Astrocyte of the hippocampus (primary cell): ENCODE results near the gene SPACDR.
A peak's percentile ranks its signal among the peaks of the same experiment; 100 is the strongest.
"Not testable (repeated sequence)": the region's sequence is repeated elsewhere in the genome, so short reads cannot be mapped to it uniquely, and the experiment has no call there.

Source experiments
- DNase-seq: peaks from one replicate; pipeline ENCODE4 v3.0.0; 2011; ENCODE audit warnings: low read depth, low spot score

SPACDR gene, protein sequence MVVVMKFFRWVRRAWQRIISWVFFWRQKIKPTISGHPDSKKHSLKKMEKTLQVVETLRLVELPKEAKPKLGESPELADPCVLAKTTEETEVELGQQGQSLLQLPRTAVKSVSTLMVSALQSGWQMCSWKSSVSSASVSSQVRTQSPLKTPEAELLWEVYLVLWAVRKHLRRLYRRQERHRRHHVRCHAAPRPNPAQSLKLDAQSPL

DNA sequence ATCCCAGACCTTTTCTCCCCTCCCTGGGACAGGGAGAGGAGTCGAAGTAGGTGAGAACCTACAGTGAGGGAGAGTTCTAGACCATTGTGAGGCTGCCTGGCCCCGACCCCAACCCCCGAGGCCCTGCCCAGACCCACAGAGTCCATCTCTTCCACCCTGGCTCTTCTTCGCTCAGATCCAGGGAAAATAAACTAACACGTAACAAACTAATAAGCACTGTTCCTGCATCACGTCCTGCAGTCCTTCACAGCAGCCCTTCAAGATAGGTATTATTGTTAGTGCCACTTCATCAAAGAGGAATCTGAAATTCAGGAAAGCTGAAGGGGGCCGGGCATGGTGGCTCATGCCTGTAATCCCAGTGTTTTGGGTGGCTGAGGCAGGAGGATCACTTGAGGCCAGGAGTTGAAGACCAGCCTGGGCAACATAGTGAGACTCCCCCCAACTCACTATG lies at the start of gene SPACDR:
SPACDR (minus strand) TSS at position 51 of the 451 bp plus-strand sequence. CDS start 235 bp downstream, outside the sequence.
- DNase-seq, result no peak

DNA sequence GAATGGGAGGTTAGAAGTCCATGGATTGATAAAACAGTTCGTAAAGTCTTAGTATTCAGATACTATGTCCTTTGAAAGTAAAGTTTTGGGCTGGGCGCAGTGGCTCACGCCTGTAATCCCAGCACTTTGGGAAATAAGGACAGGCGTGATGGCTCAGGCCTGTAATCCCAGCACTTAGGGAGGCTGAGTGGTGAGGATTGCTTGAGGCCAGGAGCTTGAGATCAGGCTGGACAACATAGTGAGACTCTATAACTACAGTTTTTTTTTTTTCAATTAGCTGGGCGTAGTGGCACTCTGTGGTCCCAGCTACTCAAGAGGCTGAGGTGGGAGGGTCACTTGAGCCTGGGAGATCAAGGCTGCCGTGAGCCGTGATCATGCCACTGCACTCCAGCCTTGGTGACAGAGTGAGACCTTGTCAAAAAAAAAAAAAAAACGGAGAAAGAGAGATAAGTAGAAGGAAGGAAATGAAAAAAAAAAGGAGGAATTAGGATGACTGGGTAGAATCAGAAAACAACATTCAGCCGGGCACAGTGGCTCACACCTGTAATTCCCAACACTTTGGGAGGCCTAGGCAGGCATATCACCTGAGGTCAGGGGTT lies 49.3 kb upstream of the SPACDR start:
- no peak for DNase-seq

DNA sequence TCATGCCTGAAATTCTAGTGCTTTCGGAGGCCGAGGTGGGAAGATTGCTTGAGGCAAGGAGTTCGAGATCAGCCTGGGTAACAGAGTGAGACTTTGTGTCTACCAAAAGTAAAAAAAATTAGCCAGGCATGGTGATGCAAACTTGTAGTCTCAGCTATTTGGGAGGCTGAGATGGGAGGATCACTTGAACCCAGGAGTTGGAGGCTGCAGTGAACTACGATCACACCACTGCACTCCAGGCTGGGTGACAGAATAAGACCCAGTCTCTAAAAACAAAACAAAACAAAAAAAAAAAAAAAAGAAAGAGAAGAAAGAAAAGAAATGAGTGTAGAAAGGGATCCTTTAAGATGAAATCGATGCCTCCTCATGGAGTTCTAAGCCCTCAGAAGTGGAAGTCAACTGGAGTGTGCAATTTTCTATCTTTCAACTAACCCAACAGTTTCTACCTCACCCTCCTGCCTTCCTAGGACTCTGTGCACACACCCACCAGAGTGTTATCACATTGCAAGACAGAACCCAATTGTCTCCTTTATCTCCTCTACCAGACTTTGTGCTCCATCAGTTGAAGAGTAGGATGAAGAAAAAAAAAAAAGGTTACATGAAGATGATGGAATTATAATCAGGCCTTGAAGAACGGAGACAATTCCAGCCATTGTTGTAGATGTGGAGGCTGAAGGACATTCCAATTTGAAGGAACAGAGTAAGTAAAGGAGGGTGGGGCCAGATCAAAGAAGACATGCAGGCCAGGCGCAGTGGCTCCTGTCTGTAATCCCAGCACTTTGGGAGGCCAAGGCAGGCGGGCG lies 46.6 kb upstream of the SPACDR start:
- no peak for DNase-seq

DNA sequence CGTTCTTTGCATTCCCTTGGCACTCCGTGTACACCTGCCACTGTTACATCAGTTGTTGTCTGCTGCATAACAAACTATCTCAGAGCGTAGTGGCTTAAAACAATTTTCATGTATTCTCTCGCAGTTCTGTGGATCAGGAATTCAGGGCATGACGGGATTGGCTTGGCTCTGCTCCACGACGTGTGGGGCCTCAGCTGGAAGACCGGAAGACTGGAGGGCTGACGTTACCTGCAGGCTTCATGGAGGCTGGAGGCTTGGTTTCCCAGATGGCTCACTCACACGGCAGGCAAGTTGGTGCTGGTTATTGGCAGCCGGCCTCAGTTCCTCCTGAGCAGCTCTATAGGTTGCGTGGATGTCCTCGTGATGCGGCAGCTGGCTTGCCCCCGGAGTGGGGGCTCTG lies 45.2 kb upstream of the SPACDR start:
- peak; percentile 83 for DNase-seq

DNA sequence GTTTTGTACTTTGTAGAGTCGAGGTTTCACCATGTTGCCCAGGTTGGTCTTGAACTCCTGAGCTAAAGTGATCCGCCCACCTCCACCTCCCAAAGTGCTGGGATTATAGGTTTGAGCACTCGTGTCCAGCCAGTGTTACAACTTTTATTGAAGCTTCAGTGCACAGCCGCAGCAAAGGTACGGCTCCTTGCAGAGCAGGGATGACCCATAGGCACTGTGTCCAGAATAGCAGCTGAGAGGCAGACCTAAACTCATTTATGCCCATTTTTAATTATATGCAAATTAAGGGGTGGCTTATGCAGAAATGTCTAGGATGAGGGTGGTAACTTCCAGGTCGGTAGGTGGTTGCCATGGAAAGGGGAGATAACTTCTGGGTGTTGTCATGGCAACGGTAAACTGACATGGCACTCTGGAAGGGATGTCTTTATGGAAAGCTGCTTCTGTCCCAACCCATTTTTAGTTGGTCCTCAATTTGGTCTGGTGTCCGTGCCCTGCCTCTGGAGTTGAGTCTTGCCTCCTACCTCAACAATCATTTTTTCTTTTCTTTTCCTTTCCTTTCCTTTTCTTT lies 42.4 kb upstream of the SPACDR start:
- DNase-seq, result no peak

DNA sequence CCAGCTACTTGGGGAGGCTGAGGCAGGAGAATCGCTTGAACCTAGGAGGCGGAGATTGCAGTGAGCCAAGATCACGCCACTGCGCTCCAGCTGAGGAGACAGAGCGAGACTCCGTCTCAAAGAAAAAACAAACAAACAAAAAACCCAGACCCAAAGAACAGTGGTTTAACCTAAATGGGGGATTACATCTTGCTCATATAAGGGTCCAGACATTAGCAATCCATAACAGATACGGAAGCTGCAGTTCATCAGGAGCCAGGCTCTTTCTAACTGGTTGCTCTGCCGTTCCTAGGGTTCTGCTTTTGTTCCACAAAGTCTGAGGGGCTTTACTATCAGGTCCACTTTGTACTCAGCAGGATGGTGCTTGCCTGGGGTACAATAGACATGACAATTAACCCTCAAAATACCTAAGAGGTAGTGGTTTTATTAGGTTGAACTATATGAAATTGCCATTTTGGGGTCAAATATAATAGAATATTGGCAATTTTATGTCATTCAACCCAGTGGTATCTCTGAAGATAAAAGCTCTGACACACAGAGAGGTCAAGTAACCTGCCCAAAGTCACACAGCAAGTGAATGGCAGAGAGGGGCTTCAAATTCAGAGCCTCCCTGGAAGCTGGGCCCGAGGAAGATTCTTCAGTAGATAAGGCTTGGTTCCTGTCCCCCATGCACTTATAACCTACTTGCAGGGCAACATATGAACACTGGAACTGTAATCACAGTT lies 41.0 kb upstream of the SPACDR start:
- DNase-seq, result no peak

DNA sequence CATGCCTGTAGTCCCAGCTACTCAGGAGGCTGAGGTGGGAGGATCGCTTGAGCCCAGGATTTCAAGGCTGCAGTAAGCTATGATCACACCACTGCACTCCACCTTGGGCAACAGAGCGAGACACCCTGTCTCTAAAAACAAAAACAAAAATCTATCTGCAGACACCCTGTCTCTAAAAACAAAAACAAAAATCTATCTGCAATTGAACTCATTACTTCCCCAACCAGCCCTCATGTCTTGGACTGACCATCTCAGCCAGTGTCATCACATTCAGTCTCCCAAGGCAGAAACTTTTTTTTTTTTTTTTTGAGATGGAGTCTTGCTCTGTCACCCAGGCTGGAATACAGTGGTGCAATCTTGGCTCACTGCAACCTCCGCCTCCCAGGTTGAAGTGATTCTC lies 40.0 kb upstream of the SPACDR start:
- DNase-seq, result not testable (repeated sequence)

DNA sequence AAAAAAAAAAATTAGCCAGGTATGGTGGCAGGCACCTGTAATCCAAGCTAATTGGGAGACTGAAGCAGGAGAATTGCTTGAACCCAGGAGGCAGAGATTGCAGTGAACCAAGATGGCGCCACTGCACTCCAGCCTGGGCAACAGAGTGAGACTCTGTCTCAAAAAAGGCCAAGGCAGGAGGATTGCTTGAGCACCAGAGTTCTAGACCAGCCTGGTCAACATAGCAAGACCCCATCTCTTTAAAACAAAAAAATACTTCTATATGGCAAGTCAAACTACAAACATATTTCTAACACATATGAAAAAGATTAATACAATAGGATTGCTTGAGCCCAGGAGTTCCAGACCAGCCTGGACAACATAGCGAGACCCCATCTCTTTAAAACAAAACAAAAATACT lies 36.7 kb upstream of the SPACDR start:
- not testable (repeated sequence) for DNase-seq

DNA sequence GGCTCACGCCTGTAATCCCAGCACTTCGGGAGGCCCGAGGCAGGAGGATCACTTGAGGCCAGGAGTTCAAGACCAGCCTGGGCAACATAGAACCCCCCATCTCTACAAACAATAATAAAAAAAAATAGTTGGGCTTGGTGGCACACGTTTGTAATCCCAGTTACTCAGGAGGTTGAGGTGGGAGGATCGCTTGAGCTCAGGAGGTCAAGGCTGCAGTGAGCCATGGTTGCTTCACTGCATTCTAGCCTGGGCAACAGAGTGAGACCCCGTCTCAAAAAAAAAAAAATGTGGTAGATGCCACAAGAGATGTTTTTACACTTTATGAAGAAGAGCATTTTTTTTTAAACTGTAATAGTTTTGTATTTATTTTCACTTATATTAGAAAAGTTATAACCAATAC lies 32.4 kb upstream of the SPACDR start:
- DNase-seq, result no peak

DNA sequence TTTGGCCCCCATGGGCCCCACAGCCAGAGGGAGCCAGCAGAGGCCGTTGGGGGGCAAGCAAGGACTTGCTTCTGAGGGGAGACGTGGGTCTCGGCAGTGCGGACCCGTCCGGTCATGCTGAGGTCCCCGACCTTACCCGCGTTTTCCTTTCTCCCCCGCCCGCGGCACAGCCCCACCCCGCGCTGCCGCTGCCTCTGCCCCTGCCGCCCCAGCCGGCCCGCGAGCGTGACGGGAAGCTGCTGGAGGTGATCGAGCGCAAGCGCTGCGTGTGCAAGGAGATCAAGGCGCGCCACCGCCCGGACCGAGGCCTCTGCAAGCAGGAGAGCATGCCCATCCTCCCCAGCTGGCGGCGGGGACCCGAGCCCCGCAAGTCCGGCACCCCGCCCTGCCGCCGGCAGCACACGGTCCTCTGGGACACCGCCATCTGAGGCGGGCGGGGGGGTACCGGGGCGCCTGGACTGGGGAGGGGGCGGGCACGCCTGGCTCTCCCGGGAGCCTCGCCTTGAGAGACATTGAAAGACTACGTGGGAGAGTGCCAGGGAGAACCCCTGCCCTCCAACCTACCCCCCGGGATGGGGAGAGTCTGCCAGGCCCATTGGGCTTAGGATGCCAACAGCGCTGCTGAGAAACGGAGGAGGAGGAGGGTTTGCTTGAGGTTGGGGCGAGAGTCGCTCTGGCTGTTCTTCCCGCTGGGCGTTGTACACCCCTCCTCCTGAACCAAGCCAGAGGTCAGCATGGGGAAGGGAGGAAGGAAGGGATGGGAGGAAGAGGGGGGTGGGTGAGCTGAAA lies 29.6 kb upstream of the SPACDR start:
- peak; percentile 56 for DNase-seq

DNA sequence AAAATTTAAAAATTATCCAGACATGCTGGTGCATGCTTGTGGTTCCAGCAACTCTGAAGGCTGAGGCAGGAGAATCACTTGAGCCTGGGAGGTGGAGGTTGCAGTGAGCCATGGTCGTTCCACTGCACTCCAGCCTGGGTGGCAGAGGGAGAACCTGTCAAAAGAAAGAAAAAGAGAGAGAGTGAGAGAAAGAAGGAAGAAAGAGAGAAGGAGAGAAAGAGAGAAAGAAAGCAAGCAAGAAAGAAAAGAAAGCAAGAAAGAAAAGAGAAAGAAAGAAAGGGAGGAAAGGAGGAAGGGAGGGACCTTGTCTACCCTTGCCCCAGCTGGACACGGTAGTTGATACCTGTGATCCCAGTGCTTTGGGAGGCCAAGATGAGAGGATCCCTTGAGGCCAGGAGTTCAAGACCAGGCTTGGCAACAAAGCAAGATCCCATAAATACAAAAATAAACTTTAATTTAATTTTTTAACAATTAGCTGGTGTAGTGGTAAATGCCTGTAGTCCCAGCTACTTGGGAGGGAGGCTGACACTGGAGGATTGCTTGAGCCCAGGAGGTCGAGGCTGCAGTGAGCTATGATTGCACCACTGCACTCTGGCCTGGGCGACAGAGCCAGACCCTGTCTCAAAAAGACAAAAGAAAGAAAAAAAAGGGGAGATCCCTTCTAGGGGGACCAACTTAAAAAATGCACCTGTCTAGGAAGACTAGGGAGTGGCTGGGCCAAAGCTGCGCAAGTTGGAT lies 28.8 kb upstream of the SPACDR start:
- no peak for DNase-seq

DNA sequence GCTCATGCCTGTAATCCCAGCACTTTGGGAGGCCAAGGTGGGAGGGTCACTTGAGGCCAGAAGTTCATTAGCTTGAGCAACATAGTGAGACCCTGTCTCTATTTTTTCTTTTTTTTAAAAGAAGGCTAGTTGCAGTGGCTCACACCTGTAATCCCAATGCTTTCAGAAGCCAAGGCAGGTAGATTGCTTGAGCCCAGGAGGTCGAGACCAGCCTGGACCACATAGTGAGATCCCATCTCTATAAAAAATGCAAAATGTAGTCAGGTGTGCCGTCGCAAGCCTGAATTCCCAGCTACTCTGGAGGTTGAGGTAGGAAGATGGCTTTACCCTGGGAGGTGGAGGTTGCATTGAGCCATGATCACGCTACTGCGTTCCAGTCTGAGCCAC lies 27.1 kb upstream of the SPACDR start:
- DNase-seq, result no peak

DNA sequence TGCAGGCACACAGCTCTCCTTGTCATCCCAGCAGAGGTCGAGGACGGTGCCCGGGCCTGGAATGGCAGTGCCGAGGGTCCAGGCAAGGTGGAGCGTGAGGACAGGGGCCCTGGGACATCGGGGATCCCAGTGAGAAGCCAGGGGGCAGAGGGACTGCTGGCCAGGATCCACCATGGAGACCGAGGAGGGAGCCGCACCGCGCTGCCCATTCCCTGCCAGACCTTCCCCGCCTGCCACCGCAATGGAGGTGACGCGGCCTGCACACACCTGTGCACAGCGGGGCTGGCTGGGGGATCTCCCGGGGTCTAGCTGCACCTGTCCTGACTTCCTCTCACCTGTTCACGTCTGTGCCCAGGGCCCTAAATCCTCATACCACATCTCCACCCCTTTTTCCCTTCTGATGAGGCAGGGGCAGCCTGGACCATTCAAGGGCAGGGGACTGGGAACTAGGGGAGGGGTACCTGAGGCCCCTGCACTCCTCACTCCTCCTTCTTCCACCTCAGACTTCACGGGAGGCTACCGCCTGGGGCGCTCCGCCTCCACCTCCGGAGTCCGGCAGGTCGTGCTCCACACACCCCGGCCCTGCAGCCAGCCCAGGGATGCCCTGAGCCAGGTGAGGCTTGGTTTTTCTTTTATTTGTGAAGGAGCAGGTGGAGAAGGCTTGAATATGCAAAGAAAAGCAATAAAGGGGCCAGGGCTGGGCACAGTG lies 26.6 kb upstream of the SPACDR start:
- no peak for DNase-seq

DNA sequence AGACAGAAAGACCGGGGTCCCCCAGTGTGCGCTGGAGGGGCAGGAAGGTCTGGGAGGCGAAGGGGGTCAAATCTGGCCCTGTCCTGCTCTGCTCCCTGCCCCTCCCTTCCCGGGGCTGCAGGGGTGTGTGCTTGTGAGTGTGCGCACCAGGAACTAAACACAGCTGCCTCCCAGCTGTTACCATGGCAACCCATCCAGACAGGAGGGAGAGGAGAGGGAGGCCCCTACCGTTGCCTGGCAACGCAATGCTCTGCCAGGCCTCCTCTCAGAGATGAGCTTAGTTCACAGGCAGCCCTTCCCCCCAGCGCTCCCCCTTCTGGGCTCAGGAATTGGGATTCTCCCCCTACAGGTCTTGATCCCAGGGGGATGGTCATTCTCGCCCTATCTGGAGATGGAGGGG lies 25.8 kb upstream of the SPACDR start:
- peak; percentile 95 for DNase-seq

DNA sequence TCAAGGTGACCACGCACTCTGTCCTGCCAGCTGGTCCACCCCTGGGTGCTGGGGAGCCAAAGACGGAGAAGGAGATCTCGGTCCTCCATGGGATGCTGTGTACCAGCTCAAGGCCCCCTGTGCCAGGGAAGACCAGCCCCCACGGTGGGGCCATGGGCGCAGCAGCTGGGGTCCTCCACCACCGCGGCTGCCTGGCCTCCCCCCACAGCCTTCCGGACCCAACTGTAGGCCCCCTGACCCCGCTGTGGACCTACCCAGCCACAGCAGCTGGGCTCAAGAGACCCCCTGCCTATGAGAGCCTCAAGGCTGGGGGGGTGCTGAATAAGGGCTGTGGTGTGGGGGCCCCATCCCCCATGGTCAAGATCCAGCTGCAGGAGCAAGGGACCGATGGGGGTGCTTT lies 25.1 kb upstream of the SPACDR start:
- no peak for DNase-seq

DNA sequence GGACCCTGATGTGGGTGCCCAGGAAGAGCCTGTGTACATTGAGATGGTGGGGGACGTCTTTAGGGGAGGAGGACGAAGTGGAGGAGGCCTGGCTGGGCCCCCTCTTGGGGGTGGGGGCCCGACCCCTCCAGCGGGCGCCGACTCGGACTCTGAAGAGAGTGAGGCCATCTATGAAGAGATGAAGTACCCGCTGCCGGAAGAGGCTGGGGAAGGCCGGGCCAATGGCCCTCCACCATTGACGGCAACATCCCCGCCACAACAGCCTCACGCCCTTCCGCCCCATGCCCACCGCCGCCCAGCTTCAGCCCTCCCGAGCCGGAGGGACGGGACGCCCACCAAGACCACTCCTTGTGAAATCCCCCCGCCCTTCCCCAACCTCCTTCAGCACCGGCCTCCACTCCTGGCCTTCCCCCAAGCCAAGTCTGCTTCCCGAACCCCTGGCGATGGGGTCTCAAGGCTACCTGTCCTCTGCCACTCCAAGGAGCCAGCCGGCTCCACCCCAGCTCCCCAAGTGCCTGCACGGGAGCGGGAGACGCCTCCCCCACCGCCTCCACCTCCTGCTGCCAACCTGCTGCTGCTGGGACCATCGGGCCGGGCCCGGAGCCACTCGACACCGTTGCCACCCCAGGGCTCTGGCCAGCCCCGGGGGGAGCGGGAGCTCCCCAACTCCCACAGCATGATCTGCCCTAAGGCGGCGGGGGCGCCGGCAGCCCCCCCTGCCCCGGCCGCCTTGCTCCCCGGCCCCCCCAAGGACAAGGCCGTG lies 24.5 kb upstream of the SPACDR start:
- no peak for DNase-seq

DNA sequence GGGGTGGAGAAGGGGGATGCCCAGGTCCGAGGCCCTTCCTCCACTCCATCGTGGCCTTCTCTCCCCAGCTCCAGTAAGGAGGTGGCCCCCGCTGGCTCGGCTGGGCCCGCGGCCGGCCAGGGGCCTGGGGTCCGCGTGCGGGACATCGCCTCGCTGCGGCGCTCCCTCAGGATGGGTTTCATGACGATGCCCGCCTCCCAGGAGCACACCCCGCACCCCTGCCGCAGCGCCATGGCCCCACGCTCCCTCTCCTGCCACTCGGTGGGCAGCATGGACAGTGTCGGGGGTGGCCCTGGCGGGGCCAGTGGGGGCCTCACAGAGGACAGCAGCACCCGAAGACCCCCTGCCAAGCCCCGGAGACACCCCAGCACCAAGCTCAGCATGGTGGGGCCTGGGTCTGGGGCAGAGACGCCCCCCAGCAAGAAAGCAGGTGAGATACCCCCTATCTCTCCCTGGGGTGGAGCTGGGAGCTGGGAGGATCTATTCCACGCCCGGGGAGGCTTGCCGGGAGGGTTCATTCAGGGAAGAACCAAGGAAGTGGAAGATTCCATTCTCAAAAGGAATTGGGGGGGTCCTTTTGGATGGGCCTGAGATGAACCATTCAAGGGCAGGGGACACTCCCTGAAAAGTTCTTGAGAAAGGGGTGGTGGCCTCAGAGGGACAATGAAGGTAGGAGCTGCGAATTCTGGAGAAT lies 22.8 kb upstream of the SPACDR start:
- no peak for DNase-seq

DNA sequence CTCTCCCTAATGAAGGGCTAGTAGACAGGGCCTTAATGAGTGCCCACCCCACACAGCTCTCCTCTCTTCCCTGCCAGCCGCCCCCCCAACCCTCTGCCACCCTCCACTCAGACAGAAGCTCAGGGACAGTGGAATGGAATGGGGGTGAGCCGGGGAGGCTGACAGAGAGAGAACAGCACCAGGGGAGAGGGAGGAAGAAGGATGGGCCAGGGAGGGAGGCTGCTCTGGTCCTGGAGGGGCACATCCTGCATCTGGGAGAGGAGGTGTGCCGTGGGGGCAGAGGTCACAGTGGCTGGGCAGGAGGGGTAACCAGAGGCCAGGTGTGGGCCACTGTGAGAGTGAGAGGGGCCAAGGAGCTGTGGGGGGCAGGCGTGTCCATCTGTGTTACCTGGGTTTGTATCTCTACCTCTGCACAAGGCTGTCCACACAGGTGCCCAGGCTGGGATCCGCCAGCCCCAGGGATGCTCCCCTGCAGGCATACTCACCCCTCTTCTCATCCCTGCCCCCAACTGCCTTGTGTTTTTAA lies 22.1 kb upstream of the SPACDR start:
- no peak for DNase-seq
